ENCODE results near the gene JAG1.

- TF ChIP-seq CTCF (IDR thresholded peaks at IDR 0.05) = no peak
- TF ChIP-seq ESRRA (CRISPR knock-in tag; IDR thresholded peaks at IDR 0.05; ENCODE audit: borderline replicate concordance) = no peak
- no peak for TF ChIP-seq ZNF232 (CRISPR knock-in tag; IDR thresholded peaks at IDR 0.05)
- no peak for TF ChIP-seq ZNF138 (CRISPR knock-in tag; conservative IDR thresholded peaks at IDR 0.05)
- TF ChIP-seq ELF4 (CRISPR knock-in tag; IDR thresholded peaks at IDR 0.05; ENCODE audit: low read depth) = no peak
Measured at GRCh38 chr20:10641893-10642292, 31.9 kb downstream of the JAG1 start.
